WI38 (cell line): ENCODE measurements around the gene TMC5.

ENCODE experiments used
- H3K4me3 ChIP-seq: 2 replicates; pipeline ENCODE4 v1.5.1; 2011; ENCODE audit warnings: low read depth, mild to moderate bottlenecking, control low read depth, low read length
- CTCF ChIP-seq: IDR thresholded peaks from 2 replicates; pipeline ENCODE4 v1.5.1; 2012; ENCODE audit warnings: low read depth, mild to moderate bottlenecking, control low read depth, low read length

TMC5 gene

GRCh38 chr16:19482291-19482690 is 64.6 kb downstream of the TMC5 start:
- no peak overlapping the region for H3K4me3 ChIP-seq
- TF ChIP-seq CTCF, result no peak

- TF ChIP-seq CTCF, result no peak
- H3K4me3 ChIP-seq, result no peak overlapping the region
Observed at GRCh38 chr16:19484096-19484495, 66.4 kb downstream of the TMC5 start.

GRCh38 chr16:19485611-19486010 is 67.9 kb downstream of the TMC5 start:
- TF ChIP-seq CTCF, result no peak
- no peak overlapping the region for H3K4me3 ChIP-seq

GRCh38 chr16:19486051-19486450 is 68.4 kb downstream of the TMC5 start:
- TF ChIP-seq CTCF, result no peak
- H3K4me3 ChIP-seq, result no peak overlapping the region

GRCh38 chr16:19486750-19487325 is 69.2 kb downstream of the TMC5 start:
- no peak overlapping the region for H3K4me3 ChIP-seq
- no peak for TF ChIP-seq CTCF

- H3K4me3 ChIP-seq, result no peak overlapping the region
Observed at GRCh38 chr16:19488213-19488640, 70.5 kb downstream of the TMC5 start.

GRCh38 chr16:19490619-19491018 is 72.9 kb downstream of the TMC5 start:
- TF ChIP-seq CTCF, result no peak
- H3K4me3 ChIP-seq, result no peak overlapping the region

More at GRCh38 chr16:19488213-19488640, 70.5 kb downstream of the TMC5 start:
- TF ChIP-seq CTCF, result no peak
